Rectal smooth muscle tissue (tissue), 1 donor: ENCODE measurements around the gene MT1H.
"Not testable (repeated sequence)": the region's sequence is repeated elsewhere in the genome, so short reads cannot be mapped to it uniquely, and the experiment has no call there.

Experiments used
- H3K27ac ChIP-seq: one replicate; pipeline ENCODE4 v1.7.0; 2013; ENCODE audit warnings: low read depth, low read length, inconsistent platforms
- H3K27me3 ChIP-seq: one replicate; pipeline ENCODE4 v1.7.0; 2013; ENCODE audit warnings: low read length; ENCODE audit not compliant: control insufficient read depth, insufficient read depth
- H3K36me3 ChIP-seq: one replicate; pipeline ENCODE4 v1.7.0; 2013; ENCODE audit warnings: low read length; ENCODE audit not compliant: control insufficient read depth, insufficient read depth
- H3K4me1 ChIP-seq: one replicate; pipeline ENCODE4 v1.7.0; 2013; ENCODE audit warnings: low read length; ENCODE audit not compliant: control insufficient read depth, insufficient read depth
- H3K4me3 ChIP-seq: one replicate; pipeline ENCODE4 v1.7.0; 2013; ENCODE audit warnings: low read length
- H3K9ac ChIP-seq: one replicate; pipeline ENCODE4 v1.7.0; 2013; ENCODE audit warnings: low read length

Gene MT1H

GRCh38 chr16:56669005-56669839 is at the start of gene MT1H:
TSS of gene MT1H (plus strand) at chr16:56669814. CDS start at chr16:56669885, 71 bp downstream.
- Histone ChIP-seq H3K27ac (no peak within 1 kb of the TSS), H3K4me1 (no peaks in the 10 kb centered on the region), H3K9ac (no peak within 1 kb of the TSS), H3K4me3 (no peak within 1 kb of the TSS), H3K36me3 (no peaks in the 10 kb centered on the region), H3K27me3 (peaks cover 28% of the 10 kb centered on the region)

GRCh38 chr16:56620339-56620897 is 49.2 kb upstream of the MT1H start:
- no peaks in the 10 kb centered on the region for H3K36me3 ChIP-seq
- H3K27me3 ChIP-seq, result peaks cover 3% of the 10 kb centered on the region
- no peak overlapping the region for H3K9ac ChIP-seq
- no peak overlapping the region for H3K4me3 ChIP-seq
- H3K27ac ChIP-seq, result no peak overlapping the region
- peaks cover 5% of the 10 kb centered on the region for H3K4me1 ChIP-seq

- not testable (repeated sequence) for H3K27ac ChIP-seq, H3K9ac ChIP-seq, H3K4me3 ChIP-seq, H3K4me1 ChIP-seq, H3K27me3 ChIP-seq, H3K36me3 ChIP-seq
These were observed 47.8 kb upstream of the MT1H start for GRCh38 chr16:56621665-56622445.

GRCh38 chr16:56623184-56623583 is 46.4 kb upstream of the MT1H start:
- not testable (repeated sequence) for H3K9ac ChIP-seq, H3K36me3 ChIP-seq, H3K27ac ChIP-seq, H3K4me1 ChIP-seq, H3K27me3 ChIP-seq, H3K4me3 ChIP-seq

GRCh38 chr16:56623637-56624036 is 46.0 kb upstream of the MT1H start:
- H3K36me3 ChIP-seq, result no peaks in the 10 kb centered on the region
- H3K9ac ChIP-seq, result no peak overlapping the region

GRCh38 chr16:56625140-56625942 is 44.3 kb upstream of the MT1H start, which contains the start of gene MT1E:
TSS of gene MT1E (plus strand) at chr16:56625781. CDS start at chr16:56625852, 71 bp downstream.
- H3K27ac ChIP-seq, result peak within 1 kb of the TSS; percentile 98
- H3K4me3 ChIP-seq, result peak within 1 kb of the TSS; percentile 81
- peaks cover 6% of the 10 kb centered on the region for H3K4me1 ChIP-seq
- peaks cover 2% of the 10 kb centered on the region for H3K27me3 ChIP-seq
- peak within 1 kb of the TSS; percentile 91 for H3K9ac ChIP-seq
- no peaks in the 10 kb centered on the region for H3K36me3 ChIP-seq

More at GRCh38 chr16:56623637-56624036, 46.0 kb upstream of the MT1H start:
- no peak overlapping the region for H3K27ac ChIP-seq
- H3K4me3 ChIP-seq, result no peak overlapping the region
- peaks cover 2% of the 10 kb centered on the region for H3K27me3 ChIP-seq
- peaks cover 6% of the 10 kb centered on the region for H3K4me1 ChIP-seq

GRCh38 chr16:56625943-56626654 is 43.5 kb upstream of the MT1H start:
- peaks cover 2% of the 10 kb centered on the region for H3K27me3 ChIP-seq
- H3K4me1 ChIP-seq, result peaks cover 6% of the 10 kb centered on the region
- H3K9ac ChIP-seq, result peak overlapping the region; percentile 88
- H3K36me3 ChIP-seq, result no peaks in the 10 kb centered on the region
- H3K4me3 ChIP-seq, result peak overlapping the region; percentile 81
- peak overlapping the region; percentile 98 for H3K27ac ChIP-seq

GRCh38 chr16:56626685-56627084 is 42.9 kb upstream of the MT1H start:
- peak overlapping the region; percentile 98 for H3K27ac ChIP-seq
- H3K9ac ChIP-seq, result peak overlapping the region; percentile 88
- peaks cover 6% of the 10 kb centered on the region for H3K4me1 ChIP-seq
- peaks cover 2% of the 10 kb centered on the region for H3K27me3 ChIP-seq
- H3K36me3 ChIP-seq, result no peaks in the 10 kb centered on the region
- peak overlapping the region; percentile 81 for H3K4me3 ChIP-seq

GRCh38 chr16:56628486-56629350 is 40.9 kb upstream of the MT1H start:
- Histone ChIP-seq H3K27ac (no peak overlapping the region), H3K4me3 (no peak overlapping the region), H3K9ac (no peak overlapping the region), H3K36me3 (no peaks in the 10 kb centered on the region), H3K27me3 (peaks cover 7% of the 10 kb centered on the region), H3K4me1 (peaks cover 6% of the 10 kb centered on the region)

- Histone ChIP-seq H3K4me1 (peaks cover 6% of the 10 kb centered on the region), H3K36me3 (no peaks in the 10 kb centered on the region), H3K27me3 (peaks cover 7% of the 10 kb centered on the region), H3K27ac (no peak overlapping the region), H3K9ac (no peak overlapping the region), H3K4me3 (no peak overlapping the region)
These were observed 40.1 kb upstream of the MT1H start for GRCh38 chr16:56629531-56629930.

- Histone ChIP-seq H3K36me3 (no peaks in the 10 kb centered on the region), H3K9ac (no peak overlapping the region), H3K27ac (no peak overlapping the region), H3K27me3 (peaks cover 10% of the 10 kb centered on the region), H3K4me1 (peaks cover 6% of the 10 kb centered on the region), H3K4me3 (no peak overlapping the region)
These were observed 39.5 kb upstream of the MT1H start for GRCh38 chr16:56630134-56630533.
